BE2C (cell line): ENCODE measurements around the gene DEK.
"Not testable (repeated sequence)": the region's sequence is repeated elsewhere in the genome, so short reads cannot be mapped to it uniquely, and the experiment has no call there.

Experiments
- DNase-seq: peaks from one replicate; pipeline ENCODE4 v3.0.0-alpha.2; 2020
- H3K27me3 ChIP-seq: fragments of 250-450 bp; sonication (Bioruptor Pico); 2 replicates; pipeline ENCODE4 v1.5.1; 2020; ENCODE audit warnings: mild to moderate bottlenecking
- H3K36me3 ChIP-seq: fragments of 250-450 bp; sonication (Bioruptor Pico); 2 replicates; pipeline ENCODE4 v1.5.1; 2020; ENCODE audit warnings: mild to moderate bottlenecking
- H3K4me1 ChIP-seq: fragments of 250-450 bp; sonication (Bioruptor Pico); 2 replicates; pipeline ENCODE4 v1.5.1; 2020
- H3K4me3 ChIP-seq: 2 replicates; pipeline ENCODE4 v1.5.1; 2011; ENCODE audit warnings: low read depth, low read length
- H3K9me3 ChIP-seq: fragments of 250-450 bp; sonication (Bioruptor Pico); 2 replicates; pipeline ENCODE4 v1.5.1; 2020
- CTCF ChIP-seq: IDR thresholded peaks from 2 replicates; pipeline ENCODE4 v1.5.1; 2012; ENCODE audit warnings: mild to moderate bottlenecking, low read depth, low read length

Gene DEK

GRCh38 chr6:18240230-18240629 lies 24.1 kb downstream of the DEK start:
- Histone ChIP-seq H3K9me3 (no peaks in the 10 kb centered on the region), H3K4me1 (no peaks in the 10 kb centered on the region), H3K4me3 (no peak overlapping the region), H3K27me3 (no peaks in the 10 kb centered on the region), H3K36me3 (peaks cover 79% of the 10 kb centered on the region)
- no peak for DNase-seq
- no peak for TF ChIP-seq CTCF

- no peak for TF ChIP-seq CTCF
- no peak overlapping the region for H3K4me3 ChIP-seq
- H3K4me1 ChIP-seq = no peaks in the 10 kb centered on the region
- peaks cover 65% of the 10 kb centered on the region for H3K36me3 ChIP-seq
- no peak for DNase-seq
- no peaks in the 10 kb centered on the region for H3K27me3 ChIP-seq
- no peaks in the 10 kb centered on the region; the same call in 1 of the 2 replicates for H3K9me3 ChIP-seq
Measured at GRCh38 chr6:18237167-18237566, 27.2 kb downstream of the DEK start.

- TF ChIP-seq CTCF = no peak
- no peaks in the 10 kb centered on the region; the same call in 1 of the 2 replicates for H3K9me3 ChIP-seq
- no peaks in the 10 kb centered on the region for H3K27me3 ChIP-seq
- no peak for DNase-seq
- H3K4me3 ChIP-seq = no peak overlapping the region
- peaks cover 67% of the 10 kb centered on the region for H3K36me3 ChIP-seq
- no peaks in the 10 kb centered on the region for H3K4me1 ChIP-seq
Measured at GRCh38 chr6:18235524-18235923, 28.8 kb downstream of the DEK start.

GRCh38 chr6:18234564-18234963 lies 29.8 kb downstream of the DEK start:
- H3K36me3 ChIP-seq = peaks cover 70% of the 10 kb centered on the region
- H3K4me3 ChIP-seq = no peak overlapping the region
- no peaks in the 10 kb centered on the region; the same call in 1 of the 2 replicates for H3K9me3 ChIP-seq
- no peaks in the 10 kb centered on the region for H3K4me1 ChIP-seq
- no peaks in the 10 kb centered on the region for H3K27me3 ChIP-seq
- no peak for DNase-seq
- no peak for TF ChIP-seq CTCF

GRCh38 chr6:18233770-18234169 lies 30.6 kb downstream of the DEK start:
- not testable (repeated sequence) for H3K4me1 ChIP-seq, H3K4me3 ChIP-seq, H3K9me3 ChIP-seq, H3K27me3 ChIP-seq, DNase-seq
- peaks cover 71% of the 10 kb centered on the region for H3K36me3 ChIP-seq

GRCh38 chr6:18231856-18232255 lies 32.5 kb downstream of the DEK start:
- DNase-seq, H3K4me3 ChIP-seq, H3K4me1 ChIP-seq, H3K9me3 ChIP-seq, H3K27me3 ChIP-seq: not testable (repeated sequence)
- peaks cover 72% of the 10 kb centered on the region for H3K36me3 ChIP-seq

GRCh38 chr6:18228590-18228989 lies 35.7 kb downstream of the DEK start:
- not testable (repeated sequence) for H3K4me3 ChIP-seq, H3K4me1 ChIP-seq, DNase-seq, H3K9me3 ChIP-seq, H3K27me3 ChIP-seq
- H3K36me3 ChIP-seq = peaks cover 68% of the 10 kb centered on the region

GRCh38 chr6:18227166-18227565 lies 37.2 kb downstream of the DEK start:
- not testable (repeated sequence) for DNase-seq, H3K9me3 ChIP-seq, H3K4me1 ChIP-seq, H3K4me3 ChIP-seq, H3K27me3 ChIP-seq
- peaks cover 65% of the 10 kb centered on the region for H3K36me3 ChIP-seq

GRCh38 chr6:18226451-18227105 lies 37.8 kb downstream of the DEK start:
- DNase-seq, H3K4me1 ChIP-seq, H3K9me3 ChIP-seq, H3K27me3 ChIP-seq, H3K4me3 ChIP-seq: not testable (repeated sequence)
- H3K36me3 ChIP-seq = peaks cover 59% of the 10 kb centered on the region
